ENCODE measurements around the gene CELA1.
"Not testable (repeated sequence)": the region's sequence is repeated elsewhere in the genome, so short reads cannot be mapped to it uniquely, and the experiment has no call there.

The CELA1 gene

DNA sequence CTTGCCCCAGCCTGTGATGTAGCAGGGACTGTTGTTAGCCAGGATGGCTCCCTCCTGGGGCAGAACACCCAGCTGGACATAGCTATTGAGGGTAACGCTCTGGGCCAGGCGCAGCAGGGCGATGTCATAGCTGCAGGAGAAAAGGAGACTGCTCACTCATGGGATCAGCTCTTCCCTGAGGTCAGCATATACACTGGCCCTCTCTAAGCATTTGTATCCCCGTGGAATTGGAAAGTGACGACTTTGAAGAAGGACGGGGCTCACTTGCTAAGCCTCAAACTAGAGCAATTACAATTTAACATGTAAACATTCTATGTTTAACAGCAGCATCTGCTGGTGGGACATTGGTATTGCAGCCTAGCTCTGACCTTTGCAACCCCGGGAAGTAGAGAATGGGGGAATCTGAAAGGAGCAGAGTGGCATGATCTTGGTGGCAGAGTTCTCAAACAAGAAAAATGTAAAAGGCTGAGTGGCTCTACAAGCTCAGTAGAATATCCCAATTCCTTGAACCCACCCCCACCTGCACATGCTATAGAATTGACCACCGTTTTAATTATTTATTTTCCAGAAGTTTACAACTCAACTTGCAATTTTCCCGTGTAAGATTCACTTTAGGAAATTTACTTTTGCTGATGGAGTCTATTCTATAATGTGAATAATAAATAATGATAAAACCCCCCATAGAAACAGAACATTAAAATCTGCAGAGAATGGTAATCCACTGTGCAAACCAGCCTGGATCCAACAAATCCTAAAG is 5.0 kb downstream of the CELA1 start:
- DNase-seq: peak; percentile 52

- no peak for DNase-seq
These were observed 6.7 kb downstream of the CELA1 start for GRCh38 chr12:51339750-51340149.

DNA sequence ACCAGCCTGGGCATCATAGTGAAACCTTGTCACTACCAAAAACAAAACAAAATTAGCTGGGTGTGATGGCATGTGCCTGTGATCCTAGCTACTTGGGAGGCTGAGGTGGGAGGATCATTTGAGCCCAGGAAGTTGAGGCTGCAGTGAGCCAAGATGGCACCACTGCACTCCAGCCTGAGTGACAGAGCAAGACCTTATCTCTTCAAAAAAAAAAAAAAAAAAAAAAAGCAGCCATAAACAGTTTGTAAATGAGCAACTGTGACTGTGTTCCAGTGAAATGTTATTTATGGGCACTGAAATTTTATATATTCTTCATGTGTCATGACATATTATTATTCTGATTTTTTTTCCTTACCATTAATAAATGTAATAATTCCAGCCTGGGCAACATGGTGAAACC is 9.1 kb downstream of the CELA1 start:
- not testable (repeated sequence) for DNase-seq

GRCh38 chr12:51335931-51336330 is 10.5 kb downstream of the CELA1 start:
- no peak for DNase-seq

DNA sequence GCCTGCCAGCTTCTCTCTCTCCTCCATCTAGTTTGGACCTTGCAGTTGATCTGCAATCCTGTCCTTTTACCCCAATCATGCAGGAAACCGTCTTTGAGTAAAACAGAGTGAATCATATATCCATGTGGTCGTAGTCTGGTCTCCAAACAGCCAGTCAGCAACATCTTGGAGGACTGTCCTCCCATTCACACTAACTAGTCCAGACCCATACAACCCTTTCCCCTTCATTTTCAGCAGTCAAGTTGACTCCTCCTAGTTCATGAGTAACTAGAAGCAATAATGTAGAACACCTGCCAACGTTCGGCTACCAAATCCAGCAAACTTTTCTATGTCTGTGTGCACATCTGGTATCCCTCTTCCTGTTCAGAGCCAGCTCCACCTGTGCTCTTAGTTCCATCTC is 11.7 kb downstream of the CELA1 start:
- no peak for DNase-seq

DNA sequence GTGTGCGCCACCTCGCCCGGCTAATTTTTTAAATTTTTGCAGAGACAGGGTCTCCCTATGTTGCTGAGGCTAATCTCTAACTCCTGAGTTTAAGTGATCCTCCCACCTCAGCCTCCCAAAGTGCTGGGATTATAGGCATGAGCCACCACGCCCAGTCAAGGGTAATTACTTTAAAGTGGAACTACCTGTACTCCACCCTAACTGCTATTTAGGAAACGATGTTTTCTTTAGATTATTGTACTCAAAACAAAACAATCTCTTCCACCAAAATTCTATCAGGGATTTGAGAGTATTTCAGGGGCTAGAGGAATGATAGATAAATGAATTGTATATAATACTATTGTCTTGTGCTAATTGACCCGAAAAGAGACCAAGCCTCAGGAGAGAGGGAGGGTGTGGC is 12.9 kb downstream of the CELA1 start:
- DNase-seq: no peak

GRCh38 chr12:51330186-51330585 is 16.3 kb downstream of the CELA1 start:
- DNase-seq: no peak

DNA sequence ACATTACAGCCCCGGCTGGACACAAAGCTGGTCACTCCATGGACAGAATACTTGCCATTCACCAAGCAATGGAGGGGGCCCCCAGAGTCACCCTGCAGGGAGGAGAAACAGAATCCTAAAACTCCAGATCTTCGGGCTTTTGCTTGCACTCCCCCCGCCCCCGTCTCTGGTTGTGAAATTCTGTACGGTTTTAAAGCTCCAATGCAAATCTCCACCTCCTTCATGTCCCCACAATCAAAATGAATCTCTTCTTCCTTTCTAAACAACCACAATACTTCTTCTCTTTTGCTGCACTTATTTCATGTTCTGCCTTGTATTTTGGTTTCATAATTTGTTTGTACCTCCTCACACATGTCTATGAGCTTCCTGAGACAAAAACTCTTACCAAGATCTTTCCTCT is 16.7 kb downstream of the CELA1 start:
- DNase-seq: no peak

- DNase-seq: no peak
These were observed 17.9 kb downstream of the CELA1 start for GRCh38 chr12:51328587-51328986.

DNA sequence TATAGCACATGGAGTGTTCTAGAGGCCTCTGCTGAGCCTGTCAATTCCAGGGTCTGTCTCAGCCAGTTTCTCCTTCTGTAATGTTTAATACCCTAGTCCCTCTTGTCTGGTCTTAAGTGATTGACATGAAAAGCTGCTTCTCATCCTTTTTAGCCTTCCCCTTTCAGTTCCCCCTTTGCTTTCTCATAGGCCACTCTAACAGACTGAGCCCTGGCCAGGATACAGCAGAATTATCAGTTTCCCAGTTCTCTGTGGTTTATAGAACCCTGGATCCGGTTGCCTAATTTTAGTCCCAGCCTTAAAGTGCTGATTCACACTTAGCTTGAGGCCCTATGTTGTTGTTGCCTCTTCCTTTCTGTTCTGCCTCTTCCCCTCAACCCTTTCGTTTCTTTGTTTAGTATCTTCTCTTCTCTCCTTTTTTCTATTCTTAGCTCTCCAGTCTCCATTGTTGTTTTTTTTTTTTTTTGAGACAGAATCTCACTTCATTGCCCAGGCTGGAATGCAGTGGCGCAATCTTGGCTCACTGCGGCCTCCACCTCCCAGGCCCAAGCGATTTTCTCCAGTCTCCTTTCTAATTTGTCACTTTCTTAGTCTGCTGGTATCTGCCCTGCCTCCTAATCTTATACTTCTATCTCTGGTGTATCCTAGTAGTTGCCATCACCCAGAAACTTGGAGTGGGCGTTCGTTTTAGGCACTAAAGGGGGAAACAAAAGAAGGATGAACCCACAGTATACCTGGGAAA is 19.6 kb downstream of the CELA1 start:
- no peak for DNase-seq

DNA sequence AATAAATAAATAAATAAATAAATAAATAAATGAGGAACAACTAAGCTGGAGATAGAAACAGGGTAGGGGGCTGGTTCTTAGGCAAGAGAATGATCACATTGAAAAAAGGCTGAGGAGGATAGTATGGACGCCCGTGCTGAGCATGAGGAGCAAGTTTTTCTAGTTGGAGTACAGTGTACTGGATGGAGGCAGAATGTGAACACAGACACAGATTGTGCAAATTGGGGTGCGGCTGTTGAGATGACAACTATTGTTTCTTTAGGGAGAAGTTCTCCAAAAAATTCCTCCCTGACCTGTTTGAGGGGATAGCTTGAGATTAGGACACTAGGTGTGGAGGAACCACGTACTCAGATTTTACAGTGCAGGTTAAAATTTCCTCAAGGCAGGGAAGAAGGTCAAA is 21.5 kb downstream of the CELA1 start:
- no peak for DNase-seq

- DNase-seq: peak; percentile 40
These were observed 22.2 kb downstream of the CELA1 start, which contains the start of gene BIN2 for GRCh38 chr12:51323966-51324895. Gene BIN2 (minus strand): TSS chr12:51324174. CDS start chr12:51324102, 72 bp downstream.

GRCh38 chr12:51323317-51323960 is 23.0 kb downstream of the CELA1 start:
- DNase-seq: no peak

DNA sequence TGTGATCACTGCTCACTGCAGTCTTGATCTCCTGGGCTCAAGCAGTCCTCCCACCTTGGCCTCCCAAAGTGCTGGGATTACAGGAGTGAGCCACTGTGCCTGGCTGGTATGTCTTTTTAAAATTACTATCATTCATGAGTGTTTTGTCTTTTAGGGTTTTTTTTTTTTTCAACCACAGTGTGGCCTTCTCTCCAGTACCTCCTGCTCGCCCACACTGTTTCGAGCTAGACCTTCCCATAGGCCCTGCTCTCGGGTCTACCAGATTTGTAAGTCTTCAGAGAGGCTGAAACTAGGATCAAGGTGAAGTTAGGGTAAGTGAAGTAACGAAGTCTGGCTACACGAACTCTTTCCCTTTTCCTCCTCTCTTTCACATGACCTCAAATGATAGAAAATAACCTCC is 24.0 kb downstream of the CELA1 start:
- no peak for DNase-seq

GRCh38 chr12:51321882-51322281 is 24.6 kb downstream of the CELA1 start:
- DNase-seq: no peak

- peak; percentile 38 for DNase-seq
These were observed 25.7 kb downstream of the CELA1 start for GRCh38 chr12:51320695-51321320.

GRCh38 chr12:51320311-51320694 is 26.2 kb downstream of the CELA1 start:
- no peak for DNase-seq

- DNase-seq: no peak
These were observed 27.5 kb downstream of the CELA1 start for GRCh38 chr12:51318846-51319599.

- DNase-seq: not testable (repeated sequence)
These were observed 28.2 kb downstream of the CELA1 start for GRCh38 chr12:51318057-51318806.

GRCh38 chr12:51311389-51311788 is 35.1 kb downstream of the CELA1 start:
- no peak for DNase-seq

Measured in left hindlimb (tissue), 1 donor.